Stimulated activated CD4-positive, alpha-beta T cell treated with anti-CD3 and anti-CD28 coated beads, Interleukin-15, amount 100 ng/mL, for 1 hour (primary cell): ENCODE data around the gene LDHB.
"Not testable (repeated sequence)": the region's sequence is repeated elsewhere in the genome, so short reads cannot be mapped to it uniquely, and the experiment has no call there.

Source experiments
- DNase-seq, 2 donors: peaks; one replicate each; pipeline ENCODE4 v3.0.0-alpha.2; 2020; ENCODE audit warnings: low read depth in 1 of 2, low spot score in 1 of 2

Gene LDHB

GRCh38 chr12:21662122-21662792 is 4.6 kb upstream of the LDHB start:
- DNase-seq: no peak

- DNase-seq: not testable (repeated sequence)
Measured at GRCh38 chr12:21661396-21662093, 3.9 kb upstream of the LDHB start.

GRCh38 chr12:21659383-21659782 is 1.7 kb upstream of the LDHB start:
- no peak for DNase-seq

GRCh38 chr12:21656905-21657325 is 727 bp downstream of the LDHB start:
- DNase-seq: peak in 1 of 2 donors; percentile 24

- no peak for DNase-seq
Measured at GRCh38 chr12:21655591-21655990, 2.1 kb downstream of the LDHB start.

- DNase-seq: no peak
Measured at GRCh38 chr12:21651821-21652220, 5.8 kb downstream of the LDHB start.

GRCh38 chr12:21650997-21651396 is 6.6 kb downstream of the LDHB start:
- no peak for DNase-seq

- no peak for DNase-seq
Measured at GRCh38 chr12:21649034-21649433, 8.6 kb downstream of the LDHB start.

- DNase-seq: no peak
Measured at GRCh38 chr12:21648378-21648777, 9.3 kb downstream of the LDHB start.

- DNase-seq: no peak
Measured at GRCh38 chr12:21647179-21647578, 10.5 kb downstream of the LDHB start.

GRCh38 chr12:21645041-21645500 is 12.6 kb downstream of the LDHB start:
- DNase-seq: not testable (repeated sequence)

GRCh38 chr12:21644516-21644915 is 13.1 kb downstream of the LDHB start:
- DNase-seq: no peak

- no peak for DNase-seq
Measured at GRCh38 chr12:21643758-21644157, 13.9 kb downstream of the LDHB start.

- DNase-seq: no peak
Measured at GRCh38 chr12:21642707-21643389, 14.8 kb downstream of the LDHB start.

- no peak for DNase-seq
Measured at GRCh38 chr12:21638054-21638891, 19.4 kb downstream of the LDHB start.

- DNase-seq: no peak
Measured at GRCh38 chr12:21634245-21634644, 23.4 kb downstream of the LDHB start.

GRCh38 chr12:21631367-21631766 is 26.3 kb downstream of the LDHB start:
- no peak for DNase-seq

GRCh38 chr12:21627924-21628323 is 29.7 kb downstream of the LDHB start:
- DNase-seq: no peak

- no peak for DNase-seq
Measured at GRCh38 chr12:21618566-21618965, 39.1 kb downstream of the LDHB start.

- DNase-seq: no peak
Measured at GRCh38 chr12:21617030-21617429, 40.6 kb downstream of the LDHB start.

- DNase-seq: no peak
Measured at GRCh38 chr12:21615431-21615830, 42.2 kb downstream of the LDHB start.
